GF-D8 (cell line): ENCODE data around the gene CDH20.

Experiments
- DNase-seq: peaks from one replicate; lab custom pipeline; 2025; lab: John Stamatoyannopoulos, UW

The CDH20 gene

GRCh38 chr18:61531182-61531581 is 198.0 kb downstream of the CDH20 start:
- no peak for DNase-seq

GRCh38 chr18:61531891-61532290 is 198.7 kb downstream of the CDH20 start:
- DNase-seq: no peak

GRCh38 chr18:61535401-61535800 is 202.2 kb downstream of the CDH20 start:
- no peak for DNase-seq

GRCh38 chr18:61541673-61542072 is 208.4 kb downstream of the CDH20 start:
- no peak for DNase-seq

GRCh38 chr18:61542596-61542995 is 209.4 kb downstream of the CDH20 start:
- no peak for DNase-seq

- DNase-seq: no peak
Observed at GRCh38 chr18:61543518-61543917, 210.3 kb downstream of the CDH20 start.

- no peak for DNase-seq
Observed at GRCh38 chr18:61544178-61544577, 210.9 kb downstream of the CDH20 start.

- DNase-seq: no peak
Observed at GRCh38 chr18:61545281-61546245, 212.3 kb downstream of the CDH20 start.

- DNase-seq: no peak
Observed at GRCh38 chr18:61546590-61546989, 213.4 kb downstream of the CDH20 start.

- DNase-seq: no peak
Observed at GRCh38 chr18:61549416-61549815, 216.2 kb downstream of the CDH20 start.

GRCh38 chr18:61549889-61550288 is 216.7 kb downstream of the CDH20 start:
- no peak for DNase-seq

GRCh38 chr18:61551586-61551985 is 218.4 kb downstream of the CDH20 start:
- DNase-seq: no peak

- no peak for DNase-seq
Observed at GRCh38 chr18:61553045-61553659, 219.9 kb downstream of the CDH20 start.

GRCh38 chr18:61554117-61554776 is 221.0 kb downstream of the CDH20 start:
- no peak for DNase-seq

GRCh38 chr18:61554946-61555361 is 221.7 kb downstream of the CDH20 start:
- no peak for DNase-seq

GRCh38 chr18:61556316-61556715 is 223.1 kb downstream of the CDH20 start:
- no peak for DNase-seq

GRCh38 chr18:61556862-61557261 is 223.6 kb downstream of the CDH20 start:
- DNase-seq: no peak

- DNase-seq: no peak
Observed at GRCh38 chr18:61569176-61569892, 236.1 kb downstream of the CDH20 start.

- DNase-seq: no peak
Observed at GRCh38 chr18:61570070-61570469, 236.8 kb downstream of the CDH20 start.

GRCh38 chr18:61572084-61572655 is 238.9 kb downstream of the CDH20 start:
- DNase-seq: no peak

GRCh38 chr18:61572871-61573270 is 239.6 kb downstream of the CDH20 start:
- no peak for DNase-seq

- no peak for DNase-seq
Observed at GRCh38 chr18:61574665-61575064, 241.4 kb downstream of the CDH20 start.
